Dermis blood vessel endothelial cell (primary cell): Measurements from ENCODE around the gene SRC. TPM values are rescaled to one million over a fixed set of nuclear protein-coding genes. Genes with fewer than 3 reads are reported as not detected.

Experiments
- total RNA-seq: library from RNA; depleted of rRNA; stranded (reverse); fragments of >200 nt; gene quantifications from 2 replicates; pipeline ENCODE4 v1.2.3, GENCODE V29; 2014

The SRC gene
- total RNA-seq, 1 donor from 2014 or later = 1.5 TPM

Other genes starting within 250 kb of the SRC start
- 247 and 405 TPM in 2 replicates for gene RPN2, start 166.8 kb upstream of the SRC start, total RNA-seq
- 0.74 and 1.5 TPM in 2 replicates for gene MROH8, start 166.6 kb upstream of the SRC start, total RNA-seq
- not detected in 2 replicates for gene GHRH, start 84.3 kb upstream of the SRC start, total RNA-seq
- gene MANBAL, start 56.5 kb upstream of the SRC start, total RNA-seq = 7.8 and 14.4 TPM in 2 replicates
- 0.23 and 0.34 TPM in 2 replicates for gene NNAT, start 175.1 kb downstream of the SRC start, total RNA-seq
- 53.9 and 64.8 TPM in 2 replicates for gene BLCAP, start 181.7 kb downstream of the SRC start, total RNA-seq